Muscle layer of colon (tissue), 2 donors: ENCODE results near the gene NADK2.

Source experiments
- H3K27ac ChIP-seq: one replicate; pipeline ENCODE4 v1.7.0; 2013; ENCODE audit warnings: low read depth, mild to moderate bottlenecking, low read length, moderate library complexity
- H3K27me3 ChIP-seq, 2 donors: one replicate each; pipeline ENCODE4 v1.7.0; 2013; ENCODE audit warnings: low read length in 2 of 2, mild to moderate bottlenecking in 2 of 2; ENCODE audit not compliant: insufficient read depth in 2 of 2, control insufficient read depth in 1 of 2
- H3K36me3 ChIP-seq: one replicate; pipeline ENCODE4 v1.7.0; 2013; ENCODE audit warnings: mild to moderate bottlenecking, low read length; ENCODE audit not compliant: insufficient read depth
- H3K4me1 ChIP-seq: one replicate; pipeline ENCODE4 v1.7.0; 2013; ENCODE audit warnings: mild to moderate bottlenecking, low read length; ENCODE audit not compliant: insufficient read depth
- H3K4me3 ChIP-seq, 2 donors: one replicate each; pipeline ENCODE4 v1.7.0; 2013; ENCODE audit warnings: low read length in 2 of 2, low read depth in 1 of 2, mild to moderate bottlenecking in 1 of 2, moderate library complexity in 1 of 2
- H3K9ac ChIP-seq: one replicate; pipeline ENCODE4 v1.7.0; 2013; ENCODE audit warnings: low read length
- H3K9me3 ChIP-seq: one replicate; pipeline ENCODE4 v1.7.0; 2013; ENCODE audit warnings: mild to moderate bottlenecking, low read length
- donor health status: abdominal sarcoma.
- donor health status: Adenocarcinoma of cecum.

NADK2 gene

DNA sequence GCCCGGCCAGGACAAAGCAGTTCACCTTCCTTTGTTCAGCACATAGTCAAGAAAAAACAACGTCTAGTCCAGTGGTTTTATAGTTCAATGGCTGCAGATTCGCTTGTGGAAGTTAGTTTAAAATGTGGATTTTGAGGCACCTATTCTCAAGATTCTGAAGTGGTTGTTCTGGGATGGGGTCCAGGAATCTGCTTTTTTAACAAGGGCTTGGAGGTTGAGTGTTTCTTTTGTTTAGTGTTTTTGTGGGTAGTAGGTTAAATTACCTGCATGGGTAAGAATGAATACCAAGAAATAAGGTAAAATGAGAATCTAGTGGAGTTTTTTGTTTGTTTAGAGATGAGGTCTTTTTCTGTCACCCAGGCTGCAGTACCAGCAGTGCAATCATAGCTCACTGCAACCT is 28.4 kb upstream of the NADK2 start:
- Histone ChIP-seq H3K27ac (no peak overlapping the region), H3K9me3 (no peaks in the 10 kb centered on the region), H3K4me1 (no peaks in the 10 kb centered on the region), H3K9ac (no peak overlapping the region), H3K4me3 (no peak overlapping the region), H3K27me3 (no peaks in the 10 kb centered on the region), H3K36me3 (no peaks in the 10 kb centered on the region)

DNA sequence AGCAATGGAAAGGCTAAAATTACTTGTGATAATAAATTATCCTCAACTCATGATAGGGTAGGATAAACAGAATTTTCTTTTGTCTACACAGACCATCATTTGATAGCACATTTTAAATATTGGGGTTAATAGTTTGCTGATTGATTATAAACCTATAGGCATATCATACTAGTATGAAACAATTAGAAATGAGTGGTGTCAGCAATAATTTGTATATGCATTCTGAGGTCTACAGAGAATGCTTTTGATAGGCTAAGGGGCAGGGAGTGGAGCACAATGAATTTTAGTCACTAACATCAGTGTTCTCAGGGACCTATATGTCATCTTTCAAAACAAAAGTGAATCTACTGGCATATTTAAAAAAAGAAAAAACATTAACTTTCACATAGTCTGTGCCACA is 27.8 kb upstream of the NADK2 start:
- no peak overlapping the region for H3K27ac ChIP-seq
- H3K4me1 ChIP-seq: no peaks in the 10 kb centered on the region
- H3K9ac ChIP-seq: no peak overlapping the region
- no peaks in the 10 kb centered on the region for H3K9me3 ChIP-seq
- H3K27me3 ChIP-seq: no peaks in the 10 kb centered on the region
- no peak overlapping the region for H3K4me3 ChIP-seq
- no peaks in the 10 kb centered on the region for H3K36me3 ChIP-seq

DNA sequence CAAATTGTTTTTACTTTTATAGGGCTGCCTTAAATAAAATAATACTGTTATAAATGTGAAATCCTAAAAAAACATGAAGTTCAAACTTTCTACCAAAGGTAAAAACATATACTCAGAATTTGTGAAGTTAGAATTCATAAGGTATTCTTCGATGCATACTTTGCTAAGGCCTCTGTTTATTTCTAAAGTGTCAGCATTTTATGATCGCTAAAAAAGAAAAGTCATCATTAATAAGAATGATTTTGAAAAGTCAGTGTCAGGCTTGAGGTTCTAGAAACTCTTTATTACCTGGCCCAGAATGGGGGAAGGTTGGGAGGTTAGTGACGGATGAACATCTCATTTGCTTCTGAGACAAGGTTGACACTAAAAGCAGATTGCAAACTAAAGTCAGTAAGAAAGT is 26.2 kb upstream of the NADK2 start:
- no peaks in the 10 kb centered on the region for H3K4me1 ChIP-seq
- no peaks in the 10 kb centered on the region for H3K27me3 ChIP-seq
- H3K4me3 ChIP-seq: no peak overlapping the region
- H3K9ac ChIP-seq: no peak overlapping the region
- no peaks in the 10 kb centered on the region for H3K9me3 ChIP-seq
- H3K36me3 ChIP-seq: no peaks in the 10 kb centered on the region
- H3K27ac ChIP-seq: no peak overlapping the region

DNA sequence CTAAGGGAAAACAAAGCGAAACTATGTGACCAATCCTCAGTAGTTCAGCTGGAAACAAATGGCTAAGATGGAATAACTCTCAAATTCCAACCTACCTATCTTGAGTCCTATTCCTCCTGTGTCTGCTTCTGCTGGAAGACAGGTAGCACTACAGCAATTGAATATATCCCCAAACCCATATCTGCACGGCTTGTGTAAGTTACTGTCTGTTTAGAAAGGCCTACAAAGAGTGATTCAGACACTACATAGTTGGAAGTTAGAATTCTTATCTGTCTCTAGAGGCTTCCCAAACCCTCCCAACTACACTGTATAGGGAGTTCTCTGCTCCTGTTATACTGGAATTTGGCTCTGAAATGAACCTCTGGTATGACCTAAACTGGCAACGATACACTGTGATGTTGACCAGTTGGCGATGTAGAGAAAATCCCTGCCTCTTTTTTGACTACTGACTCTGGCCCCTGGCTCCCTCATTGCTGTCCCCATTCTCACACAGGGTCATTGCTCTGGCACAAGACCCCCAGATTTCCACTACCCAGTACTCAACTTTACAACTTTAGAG is 22.6 kb upstream of the NADK2 start:
- Histone ChIP-seq H3K9ac (no peak overlapping the region), H3K4me3 (no peak overlapping the region), H3K4me1 (no peaks in the 10 kb centered on the region), H3K27me3 (no peaks in the 10 kb centered on the region), H3K27ac (no peak overlapping the region), H3K9me3 (no peaks in the 10 kb centered on the region), H3K36me3 (no peaks in the 10 kb centered on the region)

DNA sequence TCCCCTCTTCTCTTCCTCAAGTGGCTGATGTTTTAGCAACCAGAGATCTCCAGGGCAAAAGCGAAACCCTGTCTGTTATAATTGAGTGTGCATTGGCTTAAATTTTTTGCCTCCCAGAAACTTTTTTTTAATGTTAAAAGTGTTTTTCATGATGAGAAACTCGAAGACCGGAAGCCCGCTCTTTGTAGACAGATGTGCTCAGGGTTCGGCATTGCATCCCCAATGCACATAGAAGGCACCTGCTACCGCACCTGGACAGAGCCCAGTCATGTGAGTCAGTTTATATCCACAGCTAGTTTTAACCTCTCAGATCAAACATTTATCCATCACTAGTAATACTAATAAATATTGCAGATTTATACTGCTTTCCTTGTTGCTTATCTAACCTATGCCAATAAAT is 19.5 kb upstream of the NADK2 start:
- Histone ChIP-seq H3K27me3 (no peaks in the 10 kb centered on the region), H3K4me3 (no peak overlapping the region), H3K9ac (no peak overlapping the region), H3K36me3 (no peaks in the 10 kb centered on the region), H3K27ac (no peak overlapping the region), H3K4me1 (no peaks in the 10 kb centered on the region), H3K9me3 (no peaks in the 10 kb centered on the region)

DNA sequence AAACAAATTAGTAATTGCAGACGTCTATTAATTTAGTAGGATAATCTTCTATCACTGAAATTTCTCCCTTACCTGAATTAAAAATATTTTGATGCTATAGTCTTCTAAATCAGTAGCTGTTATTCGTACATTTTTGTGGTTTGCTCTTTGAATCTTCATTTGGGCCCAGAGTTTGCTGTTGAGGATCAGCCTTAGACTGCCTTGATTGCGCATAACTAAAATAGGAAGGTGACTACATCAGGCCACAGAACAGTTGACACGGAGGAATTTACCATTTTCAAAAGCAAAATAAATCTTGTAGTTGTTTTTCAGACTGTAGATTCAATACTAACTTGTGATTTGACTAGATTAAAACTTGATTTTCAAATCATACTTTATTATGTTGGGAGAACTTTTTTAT is 11.8 kb upstream of the NADK2 start:
- H3K36me3 ChIP-seq: no peaks in the 10 kb centered on the region
- H3K9ac ChIP-seq: no peak overlapping the region
- no peaks in the 10 kb centered on the region for H3K27me3 ChIP-seq
- H3K27ac ChIP-seq: no peak overlapping the region
- H3K4me1 ChIP-seq: peaks cover 15% of the 10 kb centered on the region
- no peaks in the 10 kb centered on the region for H3K9me3 ChIP-seq
- no peak overlapping the region for H3K4me3 ChIP-seq

DNA sequence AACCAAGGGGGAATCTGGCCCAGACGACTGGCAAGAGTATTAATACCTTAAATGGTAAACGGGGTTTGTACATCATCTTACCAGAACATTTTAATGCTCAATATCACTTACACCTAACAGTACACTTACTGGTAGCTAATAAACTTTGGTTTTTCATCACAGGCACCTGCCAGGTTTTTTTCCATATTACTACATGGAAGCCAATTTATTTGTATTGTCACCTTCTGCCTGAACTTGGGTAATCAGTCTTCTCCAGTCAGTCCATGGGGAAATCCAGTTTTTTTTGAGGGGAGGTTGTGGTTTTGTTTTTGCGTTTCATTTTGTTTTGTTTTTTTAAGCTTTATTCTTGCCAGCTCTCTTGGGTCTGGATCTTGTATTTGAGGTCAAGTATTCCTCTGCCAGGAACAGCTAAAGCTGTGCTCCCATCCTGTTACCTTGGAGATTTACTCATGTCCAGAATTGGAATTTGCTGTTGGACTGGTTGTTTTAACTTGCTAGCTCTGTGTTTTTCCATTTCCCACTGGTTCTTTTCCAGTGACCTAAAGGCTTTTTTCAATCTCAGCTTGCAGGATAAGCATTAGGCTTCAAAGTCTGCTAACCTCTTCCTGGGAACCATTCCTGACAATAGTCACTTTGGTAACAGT is 11.1 kb upstream of the NADK2 start:
- H3K9me3 ChIP-seq: no peaks in the 10 kb centered on the region
- H3K27ac ChIP-seq: peak overlapping the region; percentile 27
- no peak overlapping the region for H3K9ac ChIP-seq
- no peaks in the 10 kb centered on the region for H3K36me3 ChIP-seq
- no peak overlapping the region for H3K4me3 ChIP-seq
- peaks cover 15% of the 10 kb centered on the region for H3K4me1 ChIP-seq
- no peaks in the 10 kb centered on the region for H3K27me3 ChIP-seq

DNA sequence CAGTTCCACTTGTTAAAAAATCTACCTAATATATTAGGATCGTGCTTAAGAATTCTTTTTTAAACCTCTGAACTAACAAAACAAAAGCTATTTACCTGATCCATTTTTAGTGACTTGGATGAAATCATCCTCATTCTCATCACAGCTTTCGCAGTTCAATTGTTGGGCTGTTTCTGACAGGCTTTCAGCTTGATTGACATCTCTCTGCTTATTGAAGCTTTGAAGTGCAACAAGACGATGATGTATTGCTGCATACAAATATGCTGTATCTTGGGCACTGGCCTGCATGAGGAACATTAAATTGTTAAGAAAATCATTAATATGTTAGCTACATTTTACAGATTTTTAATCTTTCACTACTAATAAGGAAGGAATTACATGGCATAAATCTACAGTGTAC is 9.5 kb upstream of the NADK2 start:
- H3K27ac ChIP-seq: no peak overlapping the region
- no peaks in the 10 kb centered on the region for H3K9me3 ChIP-seq
- H3K27me3 ChIP-seq: no peaks in the 10 kb centered on the region
- no peak overlapping the region for H3K4me3 ChIP-seq
- peaks cover 15% of the 10 kb centered on the region for H3K4me1 ChIP-seq
- H3K36me3 ChIP-seq: no peaks in the 10 kb centered on the region
- H3K9ac ChIP-seq: no peak overlapping the region

DNA sequence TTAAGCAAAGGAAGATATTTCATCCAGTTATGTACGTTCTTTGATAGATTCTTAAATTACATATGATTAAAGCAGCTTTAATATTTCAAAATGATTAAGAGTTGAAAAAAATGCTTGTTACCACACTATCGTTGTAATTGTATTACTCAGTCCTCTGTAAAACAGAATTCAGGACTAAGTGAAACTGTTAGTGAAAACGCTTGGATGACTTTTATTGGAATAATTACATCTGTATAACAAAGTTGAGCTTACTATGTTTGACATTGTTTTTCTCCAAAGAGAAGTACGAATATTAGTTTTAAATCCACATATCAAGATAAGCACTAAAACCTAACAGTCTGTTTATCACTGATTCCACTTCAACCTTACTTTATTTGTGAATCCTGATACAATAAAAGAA is 8.7 kb upstream of the NADK2 start:
- no peaks in the 10 kb centered on the region for H3K36me3 ChIP-seq
- no peaks in the 10 kb centered on the region for H3K27me3 ChIP-seq
- H3K4me1 ChIP-seq: peaks cover 15% of the 10 kb centered on the region
- no peak overlapping the region for H3K4me3 ChIP-seq
- H3K9me3 ChIP-seq: no peaks in the 10 kb centered on the region
- H3K27ac ChIP-seq: no peak overlapping the region
- no peak overlapping the region for H3K9ac ChIP-seq

DNA sequence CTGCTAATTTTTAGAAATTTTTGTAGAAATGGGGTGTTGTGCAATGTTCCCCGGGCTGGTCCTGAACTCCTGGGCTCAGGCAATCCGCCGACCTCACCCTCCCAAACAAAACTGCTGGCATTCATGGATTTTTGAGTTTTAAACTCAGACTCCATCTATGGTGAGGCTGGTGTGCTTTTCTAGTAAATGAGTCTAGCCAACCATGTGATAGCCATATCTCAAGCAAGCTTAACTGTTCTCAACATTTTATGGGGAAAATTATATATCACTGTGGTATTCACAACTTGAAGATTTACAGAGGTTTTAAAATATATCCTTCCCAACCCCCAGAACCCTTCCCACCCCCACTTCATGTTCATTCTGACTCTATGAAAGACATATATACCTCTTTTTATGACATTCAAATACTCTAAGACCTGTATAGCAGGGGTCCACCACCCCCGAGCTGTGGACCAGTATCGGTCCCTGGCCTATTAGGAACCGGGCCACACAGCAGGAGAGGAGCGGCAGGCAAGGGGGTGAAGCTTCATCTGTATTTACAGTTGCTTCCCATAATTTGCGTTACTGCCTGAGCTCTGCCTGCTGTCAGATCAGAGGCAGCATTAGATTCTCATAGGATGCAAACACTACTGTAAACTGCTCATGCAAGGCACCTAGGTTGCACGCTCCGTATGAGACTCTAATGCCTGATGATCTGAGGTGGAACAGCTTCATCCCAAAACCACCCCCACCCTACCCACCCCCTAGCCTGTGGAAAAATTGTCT is 4.5 kb upstream of the NADK2 start:
- no peak overlapping the region for H3K27ac ChIP-seq
- no peak overlapping the region for H3K4me3 ChIP-seq
- H3K9ac ChIP-seq: no peak overlapping the region
- peaks cover 5% of the 10 kb centered on the region for H3K4me1 ChIP-seq
- no peaks in the 10 kb centered on the region for H3K36me3 ChIP-seq
- H3K27me3 ChIP-seq: no peaks in the 10 kb centered on the region
- H3K9me3 ChIP-seq: no peaks in the 10 kb centered on the region

DNA sequence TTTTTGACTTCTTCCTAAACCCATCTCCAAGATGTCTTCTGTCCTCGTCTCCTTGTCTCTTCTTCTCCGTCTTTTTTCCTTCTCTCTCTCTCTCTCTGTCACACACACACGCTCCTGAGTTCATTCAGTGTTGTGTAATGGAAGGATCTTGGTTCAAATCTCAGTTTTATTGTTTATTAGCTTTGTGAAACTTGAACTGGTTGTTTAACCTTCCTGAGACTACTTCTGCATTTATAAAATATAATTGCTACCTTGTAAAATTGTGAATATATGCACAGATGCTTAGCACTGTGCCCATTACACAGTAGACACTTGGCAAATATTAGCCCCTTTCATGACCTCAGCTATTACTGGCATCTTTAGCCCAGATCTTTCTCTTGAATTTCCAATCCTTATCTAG is 2.4 kb upstream of the NADK2 start:
- no peaks in the 10 kb centered on the region for H3K27me3 ChIP-seq
- peaks cover 21% of the 10 kb centered on the region for H3K4me1 ChIP-seq
- H3K27ac ChIP-seq: no peak overlapping the region
- H3K4me3 ChIP-seq: no peak overlapping the region
- H3K9ac ChIP-seq: no peak overlapping the region
- no peaks in the 10 kb centered on the region for H3K36me3 ChIP-seq
- no peaks in the 10 kb centered on the region for H3K9me3 ChIP-seq

DNA sequence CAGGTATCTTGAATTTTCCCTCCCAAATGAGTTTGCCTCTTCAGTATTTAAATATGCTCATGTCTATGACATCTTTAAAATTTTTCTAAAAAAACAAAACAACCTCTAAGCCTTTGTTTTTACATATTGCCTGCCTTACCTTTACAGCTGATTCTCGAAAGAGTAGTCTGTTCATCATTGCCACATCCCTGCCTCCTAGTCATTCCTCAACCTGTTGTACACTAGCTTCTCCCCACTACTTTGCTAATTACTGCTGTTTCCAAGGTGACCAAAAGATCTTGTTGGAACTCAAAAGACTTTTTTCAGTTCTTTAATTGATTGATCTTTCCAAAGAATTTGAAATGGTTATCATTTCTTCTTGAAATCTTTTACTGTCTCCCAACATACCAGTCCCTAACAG is 1.9 kb upstream of the NADK2 start:
- no peaks in the 10 kb centered on the region for H3K9me3 ChIP-seq
- peaks cover 25% of the 10 kb centered on the region for H3K4me1 ChIP-seq
- H3K27me3 ChIP-seq: no peaks in the 10 kb centered on the region
- H3K27ac ChIP-seq: no peak overlapping the region
- no peak overlapping the region for H3K9ac ChIP-seq
- no peaks in the 10 kb centered on the region for H3K36me3 ChIP-seq
- no peak overlapping the region for H3K4me3 ChIP-seq
